Inferior parietal cortex (tissue), 1 donor: Measurements from ENCODE around the gene OLIG2.
A peak's percentile ranks its signal among the peaks of the same experiment; 100 is the strongest.

Experiments
- DNase-seq: peaks from one replicate; pipeline ENCODE4 v3.0.0-alpha.2; 2016; ENCODE audit errors: extremely low spot score

Gene OLIG2

GRCh38 chr21:33064623-33065390 lies 39.1 kb downstream of the OLIG2 start:
- peak; percentile 48 for DNase-seq

GRCh38 chr21:33067043-33067442 lies 41.3 kb downstream of the OLIG2 start:
- DNase-seq: no peak

- DNase-seq: no peak
Measured at GRCh38 chr21:33067457-33067856, 41.7 kb downstream of the OLIG2 start.

GRCh38 chr21:33069243-33069642 lies 43.5 kb downstream of the OLIG2 start:
- no peak for DNase-seq

- DNase-seq: no peak
Measured at GRCh38 chr21:33069645-33069993, 43.9 kb downstream of the OLIG2 start.

GRCh38 chr21:33069994-33070743 lies 44.4 kb downstream of the OLIG2 start, which contains the start of gene OLIG1:
TSS of gene OLIG1 (plus strand) at chr21:33070141. CDS start at chr21:33070247, 106 bp downstream.
- peak; percentile 74 for DNase-seq

- no peak for DNase-seq
Measured at GRCh38 chr21:33070744-33070997, 44.9 kb downstream of the OLIG2 start.

- DNase-seq: no peak
Measured at GRCh38 chr21:33070998-33071769, 45.4 kb downstream of the OLIG2 start.

- no peak for DNase-seq
Measured at GRCh38 chr21:33071770-33072306, 46.1 kb downstream of the OLIG2 start.

- no peak for DNase-seq
Measured at GRCh38 chr21:33073636-33074035, 47.9 kb downstream of the OLIG2 start.

GRCh38 chr21:33075128-33075527 lies 49.4 kb downstream of the OLIG2 start:
- no peak for DNase-seq

- no peak for DNase-seq
Measured at GRCh38 chr21:33075596-33076195, 50.0 kb downstream of the OLIG2 start.

- DNase-seq: no peak
Measured at GRCh38 chr21:33076600-33077329, 51.0 kb downstream of the OLIG2 start.
